ENCODE measurements around the gene AXL.

- TF ChIP-seq GATA2 (IDR thresholded peaks at IDR 0.05; ENCODE audit: low read depth, low read length) (no peak), GATA3 (IDR thresholded peaks at IDR 0.05; ENCODE audit: low read depth, low read length) (no peak)
These were observed 77.4 kb downstream of the AXL start for GRCh38 chr19:41296433-41296871.

All from SH-SY5Y (cell line).